ENCODE measurements around the gene DAZL.

DNA sequence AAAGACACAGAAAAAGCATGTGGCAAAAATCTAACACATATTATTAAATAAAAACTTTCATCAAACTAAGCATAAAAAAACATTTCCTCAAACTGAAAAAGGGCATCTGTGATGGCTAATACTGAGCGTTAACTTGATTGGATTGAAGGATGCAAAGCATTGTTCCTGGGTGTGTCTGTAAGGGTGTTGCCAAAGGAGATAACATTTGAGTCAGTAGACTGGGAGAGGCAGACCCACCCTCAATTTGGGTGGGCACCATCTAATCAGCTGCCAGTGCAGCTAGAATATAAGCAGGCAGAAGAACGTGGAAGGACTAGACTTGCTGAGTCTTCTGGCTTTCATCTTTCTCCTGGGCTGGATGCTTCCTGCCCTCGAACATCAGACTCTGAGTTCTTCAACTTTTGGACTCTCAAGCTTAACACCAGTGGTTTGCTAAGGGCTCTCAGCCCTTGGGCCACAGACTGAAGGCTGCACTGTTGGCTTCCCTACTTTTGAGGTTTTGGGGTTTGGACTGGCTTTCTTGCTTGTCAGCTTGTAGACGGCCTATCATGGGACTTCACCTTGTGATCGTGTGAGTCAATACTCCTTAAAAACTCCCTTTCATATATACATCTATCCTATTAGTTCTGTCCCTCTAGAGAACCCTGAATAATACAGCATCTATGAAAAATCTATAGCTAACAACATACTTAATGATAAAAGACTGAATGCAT, 45.4 kb downstream of the DAZL start:
- TF ChIP-seq, protein P1, sequence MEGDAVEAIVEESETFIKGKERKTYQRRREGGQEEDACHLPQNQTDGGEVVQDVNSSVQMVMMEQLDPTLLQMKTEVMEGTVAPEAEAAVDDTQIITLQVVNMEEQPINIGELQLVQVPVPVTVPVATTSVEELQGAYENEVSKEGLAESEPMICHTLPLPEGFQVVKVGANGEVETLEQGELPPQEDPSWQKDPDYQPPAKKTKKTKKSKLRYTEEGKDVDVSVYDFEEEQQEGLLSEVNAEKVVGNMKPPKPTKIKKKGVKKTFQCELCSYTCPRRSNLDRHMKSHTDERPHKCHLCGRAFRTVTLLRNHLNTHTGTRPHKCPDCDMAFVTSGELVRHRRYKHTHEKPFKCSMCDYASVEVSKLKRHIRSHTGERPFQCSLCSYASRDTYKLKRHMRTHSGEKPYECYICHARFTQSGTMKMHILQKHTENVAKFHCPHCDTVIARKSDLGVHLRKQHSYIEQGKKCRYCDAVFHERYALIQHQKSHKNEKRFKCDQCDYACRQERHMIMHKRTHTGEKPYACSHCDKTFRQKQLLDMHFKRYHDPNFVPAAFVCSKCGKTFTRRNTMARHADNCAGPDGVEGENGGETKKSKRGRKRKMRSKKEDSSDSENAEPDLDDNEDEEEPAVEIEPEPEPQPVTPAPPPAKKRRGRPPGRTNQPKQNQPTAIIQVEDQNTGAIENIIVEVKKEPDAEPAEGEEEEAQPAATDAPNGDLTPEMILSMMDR (IDR thresholded peaks at IDR 0.05) = no peak
- TF ChIP-seq POLR2AphosphoS5 (IDR thresholded peaks at IDR 0.05; ENCODE audit: insufficient read depth in 1 of 2, low read depth in 1 of 2) (no peak), POLR2A (IDR thresholded peaks at IDR 0.05) (no peak)
